Dermis blood vessel endothelial cell (primary cell): ENCODE results near the gene PCK1. TPM values are rescaled to one million over a fixed set of nuclear protein-coding genes. Genes with fewer than 3 reads are reported as not detected.

ENCODE experiments used
- DNase-seq: peaks from one replicate; pipeline ENCODE4 v3.0.0; 2010
- total RNA-seq: library from RNA; depleted of rRNA; stranded (reverse); fragments of >200 nt; gene quantifications from 2 replicates; pipeline ENCODE4 v1.2.3, GENCODE V29; 2014

PCK1 gene
- total RNA-seq, 1 donor from 2014 or later: not detected

DNA sequence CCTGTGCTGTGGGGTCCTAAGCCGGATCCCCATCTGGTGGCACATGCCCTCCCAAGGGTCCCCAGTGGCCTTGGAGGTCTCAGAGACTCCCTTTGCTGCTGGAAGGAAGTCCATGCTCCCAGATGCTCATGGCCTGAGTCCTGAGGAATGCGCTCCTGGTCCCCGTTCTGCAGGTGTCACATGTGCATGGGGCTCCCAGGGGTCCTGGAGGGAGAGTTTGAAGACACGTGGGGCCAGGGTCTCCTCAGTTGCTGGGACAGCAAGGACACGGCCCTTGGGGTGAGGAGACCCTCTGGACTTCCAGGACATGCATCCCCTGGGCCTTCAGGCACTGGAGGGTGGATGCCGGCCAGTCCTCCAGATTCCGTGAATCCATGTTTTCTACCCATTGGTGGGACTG, 47.6 kb downstream of the PCK1 start:
- DNase-seq: no peak

DNA sequence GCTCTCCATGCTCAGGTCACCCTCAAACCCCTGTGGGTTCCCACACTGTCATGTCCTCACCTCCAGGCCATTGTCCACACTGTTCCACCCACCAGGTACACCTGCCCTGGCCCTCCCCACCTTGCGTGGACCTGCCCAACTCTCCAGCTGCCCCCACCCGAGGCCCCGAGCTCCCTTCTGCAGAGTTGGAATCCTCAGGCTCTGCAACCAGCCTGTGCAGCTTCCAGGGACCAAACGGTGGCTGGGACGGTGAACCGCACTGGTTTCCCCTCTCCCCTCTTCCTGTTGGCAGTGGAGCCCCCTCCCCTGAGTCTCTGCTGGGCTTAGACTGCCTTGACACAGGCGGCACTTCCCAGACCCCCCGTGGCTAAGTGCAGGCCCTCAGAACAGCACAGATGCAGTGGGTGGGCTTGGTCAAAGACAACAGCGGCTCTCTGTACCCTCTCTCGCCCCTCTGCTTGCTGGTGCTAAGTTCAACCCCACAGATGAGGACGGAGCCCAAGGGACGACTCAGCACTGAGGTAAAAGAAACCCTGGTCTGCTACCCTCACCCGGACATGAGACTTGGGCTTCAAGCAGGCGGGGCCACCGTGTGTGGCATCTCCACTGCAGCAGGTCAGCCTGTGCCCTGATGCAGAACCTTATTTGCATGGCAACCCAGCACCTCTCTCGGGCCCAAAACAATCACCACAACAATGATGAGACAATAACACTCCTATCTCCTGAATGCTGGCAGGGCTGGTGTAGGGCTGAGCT, 48.4 kb downstream of the PCK1 start:
- no peak for DNase-seq

DNA sequence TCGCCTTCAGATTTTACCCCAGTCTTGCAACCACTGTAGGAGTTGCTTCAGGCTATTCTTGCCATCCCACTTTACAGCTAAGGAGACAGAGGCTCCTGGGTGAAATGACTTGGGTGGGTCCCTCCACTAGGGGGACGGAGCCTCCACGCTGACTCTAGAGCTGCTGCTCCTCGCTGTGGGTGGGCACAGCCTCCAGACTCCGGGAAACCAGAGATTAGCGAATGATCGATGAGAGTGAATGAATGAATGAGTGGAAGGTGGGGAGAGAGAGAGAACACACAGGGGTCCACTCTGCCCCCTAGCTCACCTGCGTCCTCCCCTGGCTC, 48.9 kb downstream of the PCK1 start:
- no peak for DNase-seq

DNA sequence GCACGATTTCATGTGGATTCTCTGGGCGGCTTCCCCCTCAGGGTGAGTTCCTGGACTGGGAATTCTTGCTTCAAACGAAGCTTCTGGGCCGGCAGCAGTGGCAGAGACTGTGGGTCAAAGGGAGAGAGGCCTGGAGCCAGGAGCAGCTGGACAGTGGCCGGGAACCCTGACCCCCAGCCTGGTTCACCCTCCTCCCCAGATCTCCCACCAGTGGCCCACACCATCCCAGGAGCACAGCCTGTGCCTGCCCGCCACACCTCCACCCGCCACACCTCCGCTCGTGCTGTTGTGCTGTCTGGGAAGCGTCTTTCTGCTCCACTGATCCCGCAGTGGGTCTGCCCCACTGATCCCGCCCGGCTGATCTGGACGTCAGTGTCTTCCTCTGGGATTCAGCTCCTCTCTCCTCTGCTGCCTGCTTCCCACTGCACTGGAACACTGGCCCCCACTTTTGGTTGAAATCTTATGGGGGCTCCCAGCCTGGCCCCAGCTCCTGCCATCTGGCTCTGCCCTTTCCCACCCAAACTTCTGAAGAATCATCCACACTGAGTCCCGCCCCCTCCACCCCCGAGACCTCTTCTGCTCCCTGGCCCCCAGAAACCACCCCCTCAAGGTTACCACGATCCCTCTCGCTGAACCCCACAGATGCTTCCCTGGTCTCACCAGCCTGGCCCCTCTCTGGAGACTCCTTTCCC, 49.5 kb downstream of the PCK1 start:
- no peak for DNase-seq

DNA sequence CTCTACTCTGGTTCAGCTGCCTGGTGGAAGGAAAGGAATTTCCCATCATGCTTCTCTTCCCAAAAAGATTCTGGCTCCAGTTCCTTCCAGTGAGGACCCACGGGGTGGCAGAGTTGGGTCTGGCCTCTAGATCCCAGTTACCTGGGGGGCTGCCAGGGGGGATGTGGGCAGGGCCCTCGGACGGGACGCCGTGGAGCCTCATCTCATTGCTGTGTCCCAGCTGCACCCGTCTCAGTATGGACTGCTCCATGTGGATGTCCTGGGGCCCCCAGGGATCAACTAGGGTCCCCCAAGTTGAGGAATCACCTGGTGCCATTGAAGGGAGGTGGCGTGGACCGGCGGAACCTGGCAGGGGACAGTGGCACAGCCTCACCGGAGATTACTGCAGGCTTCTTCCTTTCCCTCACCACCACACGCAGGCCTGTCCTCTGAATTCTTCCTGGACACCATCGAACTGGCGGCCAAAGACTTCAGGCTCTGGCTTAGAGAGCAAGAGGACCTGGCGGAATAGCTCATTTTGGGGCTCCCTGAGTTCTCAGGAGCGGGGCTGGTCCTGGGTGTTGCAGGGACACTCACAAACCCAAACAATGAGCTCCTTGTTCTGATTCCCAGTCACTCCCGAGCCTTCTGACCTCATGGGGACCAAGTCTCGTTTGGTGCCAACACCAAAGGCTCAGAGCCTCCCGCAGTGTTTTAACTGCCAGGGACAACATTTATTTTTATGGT, 50.8 kb downstream of the PCK1 start:
- DNase-seq: no peak

DNA sequence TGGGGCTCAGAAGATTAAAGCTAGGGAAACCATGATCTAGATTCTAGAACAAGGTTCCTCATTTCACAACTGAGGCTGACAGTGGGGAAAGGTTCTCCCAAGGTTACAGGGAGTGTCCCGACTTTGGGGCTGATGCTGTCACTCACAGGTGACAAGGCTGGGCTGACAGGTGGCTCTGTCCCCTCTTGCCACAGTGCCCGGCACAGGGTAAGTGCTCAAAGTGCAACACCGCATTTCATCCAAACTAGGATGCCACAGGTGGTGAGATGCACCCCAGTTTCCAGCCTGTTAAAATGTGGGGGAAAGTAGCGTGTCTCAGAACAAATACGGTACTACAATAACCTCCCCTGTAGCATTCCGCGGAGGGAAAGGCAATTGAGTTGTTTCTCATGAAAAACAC, 51.5 kb downstream of the PCK1 start:
- DNase-seq: no peak

DNA sequence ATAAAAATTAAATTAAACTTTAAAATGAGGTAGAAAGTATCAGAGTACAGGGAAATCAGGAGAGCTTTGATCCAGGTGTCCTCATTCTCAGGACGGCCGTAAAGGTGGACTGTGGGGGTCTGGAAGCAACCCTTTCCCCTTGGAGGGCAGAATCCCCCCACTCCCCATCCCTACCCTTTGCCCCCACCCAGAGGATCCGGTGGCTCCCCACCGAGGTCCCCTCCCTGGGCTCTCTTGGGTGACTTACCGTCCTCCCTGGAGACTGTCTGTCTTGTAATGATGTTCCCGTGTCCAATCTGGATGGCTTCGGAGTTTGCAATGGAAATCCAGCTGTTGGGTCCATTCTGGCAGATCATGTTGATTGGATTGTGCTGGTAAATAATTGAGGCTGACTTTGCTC, 52.0 kb downstream of the PCK1 start:
- no peak for DNase-seq

DNA sequence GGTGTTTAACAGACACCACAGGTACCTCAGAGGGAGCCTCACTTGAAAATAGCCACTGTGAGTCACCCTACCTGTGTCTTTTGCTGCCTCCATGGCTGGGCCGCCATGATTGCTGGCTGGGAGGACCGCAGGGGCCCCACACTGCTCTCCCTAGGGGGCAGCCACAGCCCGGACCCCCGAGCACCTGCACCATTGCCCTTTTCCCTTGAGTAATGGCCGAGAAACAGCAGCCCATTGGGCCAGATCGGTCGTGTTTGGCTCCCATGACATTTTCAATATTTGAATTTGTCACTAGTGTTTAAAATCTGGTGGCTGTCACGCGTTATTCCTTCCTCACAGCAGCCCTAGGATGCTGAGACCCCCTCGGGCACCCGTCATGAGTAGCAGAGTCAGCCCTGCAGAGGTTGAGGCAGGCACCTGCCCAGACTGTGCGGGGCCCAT, 52.6 kb downstream of the PCK1 start:
- no peak for DNase-seq

DNA sequence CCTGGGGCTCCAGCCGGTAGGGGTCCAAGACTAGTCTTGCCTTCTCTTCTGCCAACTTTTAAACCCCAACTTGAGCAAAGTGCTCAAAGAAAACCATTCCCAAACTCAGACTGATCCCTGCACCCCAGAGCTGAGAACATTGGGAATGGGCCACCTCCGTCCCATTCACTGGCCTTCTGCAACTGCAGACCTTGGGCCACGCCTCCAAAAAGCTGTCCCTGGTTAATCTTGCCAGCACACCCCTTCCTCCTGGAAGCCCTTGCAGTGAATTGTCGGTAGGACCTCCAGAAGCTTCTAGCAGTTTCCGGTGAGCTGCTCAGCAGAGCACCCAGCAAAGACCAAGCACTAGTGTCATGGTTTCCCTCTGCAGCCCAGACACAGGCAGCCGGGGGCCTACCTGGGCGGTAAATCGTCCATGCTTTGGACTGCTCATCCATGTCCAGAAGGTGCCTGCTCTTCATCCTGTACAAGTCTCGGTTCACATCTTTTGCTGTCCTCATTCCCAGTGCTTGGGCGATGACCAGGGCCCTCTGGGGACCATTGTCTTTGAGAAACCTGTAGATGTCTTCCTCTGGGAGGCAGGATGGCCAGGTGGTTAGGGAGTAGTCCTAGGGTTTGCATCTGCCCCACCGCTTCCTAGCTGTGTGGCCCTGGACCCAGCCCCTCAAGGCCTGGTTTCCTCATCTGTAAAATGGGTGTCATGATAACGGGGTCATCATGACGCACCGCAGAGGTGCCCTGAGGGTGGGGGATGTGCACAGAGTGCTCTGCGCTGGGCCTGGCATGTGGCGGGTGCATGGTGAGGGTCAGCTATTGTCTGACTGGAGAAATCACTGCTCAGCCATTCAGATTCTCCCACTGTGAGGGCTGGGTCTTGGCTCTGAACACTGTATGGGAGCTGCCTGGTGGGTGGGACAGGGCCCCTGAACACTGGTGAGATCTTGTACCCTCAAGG, 53.9 kb downstream of the PCK1 start:
- no peak for DNase-seq

DNA sequence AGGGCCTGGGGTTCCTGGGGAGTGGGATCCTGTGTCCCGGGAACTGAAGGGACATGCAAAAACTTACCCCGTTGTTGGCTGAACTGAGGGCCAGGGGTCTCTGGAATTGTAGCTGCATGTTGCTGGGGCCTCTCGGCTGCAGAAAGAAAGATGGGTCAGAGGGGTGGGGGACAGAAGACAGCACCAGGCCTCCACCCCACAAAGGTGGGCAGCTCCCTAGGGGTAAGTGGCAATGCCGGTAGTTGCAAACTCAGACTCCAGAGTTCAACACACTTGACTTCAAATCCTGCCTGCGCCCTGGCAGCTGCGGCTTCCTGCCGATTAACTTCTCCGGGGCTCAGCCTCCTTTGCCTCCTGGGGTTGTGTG, 54.5 kb downstream of the PCK1 start:
- DNase-seq: no peak

DNA sequence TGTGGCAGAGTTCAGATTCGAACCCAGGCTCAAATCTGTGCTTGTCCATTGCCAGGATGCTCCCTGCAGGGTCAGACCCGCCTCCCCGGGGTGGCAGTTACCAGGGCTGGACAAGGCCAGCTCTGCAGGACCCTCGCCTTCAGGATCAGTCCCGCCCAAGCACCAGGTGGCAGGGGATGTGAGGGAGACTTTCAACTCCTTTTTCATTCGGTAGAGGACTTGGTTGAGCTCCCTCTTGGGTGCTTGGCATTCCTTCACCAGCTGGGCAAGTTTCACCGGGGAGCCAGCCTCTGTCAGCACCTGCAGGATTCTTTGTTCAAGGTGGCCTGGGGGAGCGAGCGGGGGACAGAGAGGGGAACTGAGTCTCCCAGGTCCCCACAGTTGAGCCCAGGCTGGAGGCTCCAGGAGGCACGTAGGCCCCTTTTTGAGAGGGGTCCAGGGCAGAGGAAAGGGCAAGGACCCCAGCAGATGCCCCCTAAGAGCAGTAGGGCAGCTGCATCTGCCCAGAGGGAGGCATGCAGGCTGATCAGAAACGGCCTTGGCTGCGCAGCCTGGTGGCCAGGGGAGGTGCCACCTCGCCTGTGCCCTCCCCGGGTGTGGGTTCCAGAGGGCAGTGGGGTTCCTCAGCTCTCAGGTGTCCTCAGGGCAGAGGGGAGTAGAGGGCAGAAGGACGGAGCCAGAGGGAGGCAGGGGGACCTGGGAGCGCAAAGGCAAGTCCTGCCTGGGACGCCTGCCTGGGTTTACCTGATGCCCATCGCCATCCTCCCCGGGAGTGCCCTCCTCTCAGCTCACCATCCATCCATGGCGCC, 55.4 kb downstream of the PCK1 start:
- no peak for DNase-seq

DNA sequence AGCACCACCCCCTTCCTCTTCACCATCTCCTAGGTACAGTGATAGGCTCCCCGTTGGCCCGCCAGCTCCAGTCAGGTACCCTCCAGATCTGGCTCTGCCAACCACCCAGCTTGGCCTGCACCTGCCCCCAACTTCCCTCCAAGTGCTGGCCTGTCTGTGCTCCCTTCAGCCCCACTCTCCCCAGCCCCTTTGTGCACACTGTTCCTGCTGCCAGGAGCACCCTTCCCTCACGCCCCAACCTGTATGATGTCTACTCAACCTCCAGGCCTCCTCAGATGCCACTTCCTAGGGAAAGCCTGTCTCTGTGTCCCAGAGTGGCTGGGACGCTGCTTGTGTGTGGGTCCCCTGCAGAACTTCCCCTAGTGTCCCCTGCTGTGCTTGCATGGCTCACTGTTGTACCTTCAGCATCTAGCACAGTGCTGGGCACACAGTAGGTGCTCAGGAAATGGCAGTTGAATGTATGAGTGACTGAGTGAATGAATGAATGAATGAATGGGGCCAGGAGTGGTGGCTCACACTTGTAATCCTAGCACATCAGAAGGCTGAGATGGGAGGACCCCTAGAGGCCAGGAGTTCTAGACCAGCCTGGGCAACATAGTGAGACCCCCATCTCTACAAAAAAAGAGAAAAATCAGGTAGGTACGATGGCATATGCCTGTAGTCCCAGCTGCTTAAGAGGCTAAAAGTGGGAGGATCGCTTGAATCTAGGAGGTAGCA, 56.3 kb downstream of the PCK1 start:
- no peak for DNase-seq

Other genes starting within 250 kb of the PCK1 start
- gene SPO11, start 231.3 kb upstream of the PCK1 start, total RNA-seq: not detected in 2 replicates
- 41.4 and 56.3 TPM in 2 replicates for gene RAE1, start 209.9 kb upstream of the PCK1 start, total RNA-seq
- 13.8 and 21.6 TPM in 2 replicates for gene RBM38, start 169.7 kb upstream of the PCK1 start, total RNA-seq
- not detected in 2 replicates for gene CTCFL, start 36.0 kb upstream of the PCK1 start, total RNA-seq
- gene ZBP1, start 59.3 kb downstream of the PCK1 start, total RNA-seq: not detected in 2 replicates
- gene PMEPA1, start 148.9 kb downstream of the PCK1 start, total RNA-seq: 0.93 and 1.9 TPM in 2 replicates